ENCODE data around the gene PROK1. TPM values are rescaled to one million over a fixed set of nuclear protein-coding genes. Genes with fewer than 3 reads are reported as not detected.

The PROK1 gene
- total RNA-seq, 6 donors from 2014 or later, result 0.33 TPM; not detected in 5

GRCh38 chr1:110488867-110489266 lies 37.9 kb downstream of the PROK1 start:
- no peaks in the 10 kb centered on the region for H3K36me3 ChIP-seq
- ATAC-seq (ENCODE audit: low FRiP score in 2 of 2), result no peak
- H3K4me1 ChIP-seq, result no peaks in the 10 kb centered on the region
- H3K9me3 ChIP-seq, result no peaks in the 10 kb centered on the region
- H3K27me3 ChIP-seq, result no peaks in the 10 kb centered on the region
- no peak for DNase-seq
- 53 to 63% methylated on average over 3 of the region's 3 CpGs for WGBS, 2 donors
- no peak overlapping the region for H3K4me3 ChIP-seq
- no peak for TF ChIP-seq EP300 (IDR thresholded peaks at IDR 0.05)
- TF ChIP-seq POLR2A (IDR thresholded peaks at IDR 0.05), result no peak
- no peak for TF ChIP-seq POLR2AphosphoS5 (IDR thresholded peaks at IDR 0.05)
- TF ChIP-seq, protein P1, sequence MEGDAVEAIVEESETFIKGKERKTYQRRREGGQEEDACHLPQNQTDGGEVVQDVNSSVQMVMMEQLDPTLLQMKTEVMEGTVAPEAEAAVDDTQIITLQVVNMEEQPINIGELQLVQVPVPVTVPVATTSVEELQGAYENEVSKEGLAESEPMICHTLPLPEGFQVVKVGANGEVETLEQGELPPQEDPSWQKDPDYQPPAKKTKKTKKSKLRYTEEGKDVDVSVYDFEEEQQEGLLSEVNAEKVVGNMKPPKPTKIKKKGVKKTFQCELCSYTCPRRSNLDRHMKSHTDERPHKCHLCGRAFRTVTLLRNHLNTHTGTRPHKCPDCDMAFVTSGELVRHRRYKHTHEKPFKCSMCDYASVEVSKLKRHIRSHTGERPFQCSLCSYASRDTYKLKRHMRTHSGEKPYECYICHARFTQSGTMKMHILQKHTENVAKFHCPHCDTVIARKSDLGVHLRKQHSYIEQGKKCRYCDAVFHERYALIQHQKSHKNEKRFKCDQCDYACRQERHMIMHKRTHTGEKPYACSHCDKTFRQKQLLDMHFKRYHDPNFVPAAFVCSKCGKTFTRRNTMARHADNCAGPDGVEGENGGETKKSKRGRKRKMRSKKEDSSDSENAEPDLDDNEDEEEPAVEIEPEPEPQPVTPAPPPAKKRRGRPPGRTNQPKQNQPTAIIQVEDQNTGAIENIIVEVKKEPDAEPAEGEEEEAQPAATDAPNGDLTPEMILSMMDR (IDR thresholded peaks at IDR 0.05), result no peak
- H3K27ac ChIP-seq, result no peak overlapping the region

GRCh38 chr1:110489406-110489805 lies 38.5 kb downstream of the PROK1 start:
- H3K36me3 ChIP-seq, result no peaks in the 10 kb centered on the region
- TF ChIP-seq EP300 (IDR thresholded peaks at IDR 0.05) (no peak), POLR2A (IDR thresholded peaks at IDR 0.05) (no peak), POLR2AphosphoS5 (IDR thresholded peaks at IDR 0.05) (no peak)
- TF ChIP-seq, protein P1 (IDR thresholded peaks at IDR 0.05), result no peak
- whole genome bisulfite sequencing, 2 donors, result 83 to 92% methylated on average over 3 to 15 of the region's 15 CpGs
- no peak overlapping the region for H3K27ac ChIP-seq
- DNase-seq, result no peak
- no peak for ATAC-seq (ENCODE audit: low FRiP score in 2 of 2)
- no peaks in the 10 kb centered on the region for H3K27me3 ChIP-seq
- H3K4me3 ChIP-seq, result no peak overlapping the region
- H3K9me3 ChIP-seq, result no peaks in the 10 kb centered on the region
- no peaks in the 10 kb centered on the region for H3K4me1 ChIP-seq

GRCh38 chr1:110489973-110490542 lies 39.1 kb downstream of the PROK1 start:
- no peaks in the 10 kb centered on the region for H3K27me3 ChIP-seq
- H3K4me1 ChIP-seq, result no peaks in the 10 kb centered on the region
- TF ChIP-seq, protein P1 (IDR thresholded peaks at IDR 0.05), result no peak
- TF ChIP-seq POLR2A (IDR thresholded peaks at IDR 0.05) (no peak), EP300 (IDR thresholded peaks at IDR 0.05) (no peak), POLR2AphosphoS5 (IDR thresholded peaks at IDR 0.05) (no peak)
- ATAC-seq (ENCODE audit: low FRiP score in 2 of 2) (no peak), DNase-seq (no peak)
- 76 to 81% methylated on average over 12 to 14 of the region's 14 CpGs for WGBS, 2 donors
- H3K36me3 ChIP-seq, result no peaks in the 10 kb centered on the region
- no peak overlapping the region for H3K27ac ChIP-seq
- no peaks in the 10 kb centered on the region for H3K9me3 ChIP-seq
- H3K4me3 ChIP-seq, result no peak overlapping the region

DNA sequence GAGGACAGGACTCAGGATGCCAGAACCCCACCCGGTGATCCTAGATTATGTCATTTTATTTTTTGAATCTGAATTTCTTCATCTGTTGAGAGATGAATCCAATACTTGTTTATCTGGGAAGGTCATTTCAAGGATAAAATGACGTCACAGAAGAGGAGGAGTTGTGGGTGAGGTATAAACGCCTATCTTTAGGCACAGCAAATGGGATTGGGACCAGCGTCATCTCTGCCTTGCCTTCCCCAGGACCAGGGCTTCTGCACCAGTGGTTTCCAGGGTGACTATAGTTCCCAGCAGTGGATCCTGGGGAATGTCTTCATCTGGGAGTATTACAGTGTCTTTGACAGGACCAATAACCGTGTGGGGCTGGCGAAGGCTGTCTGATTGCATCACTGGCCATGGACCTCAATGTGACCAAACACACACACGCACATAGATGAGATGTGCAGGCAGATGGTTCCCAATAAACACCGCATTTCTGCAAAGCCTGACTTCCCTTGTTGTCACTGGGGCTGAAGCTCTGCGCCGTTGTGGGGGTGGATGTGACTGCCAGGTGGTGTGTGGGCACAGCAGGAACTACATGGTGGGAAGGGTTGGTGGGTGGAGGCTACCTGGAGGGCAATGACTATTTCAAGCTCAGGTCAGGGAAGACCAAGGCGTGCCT lies 40.0 kb downstream of the PROK1 start:
- no peaks in the 10 kb centered on the region for H3K27me3 ChIP-seq
- H3K4me3 ChIP-seq, result no peak overlapping the region
- H3K4me1 ChIP-seq, result no peaks in the 10 kb centered on the region
- H3K36me3 ChIP-seq, result no peaks in the 10 kb centered on the region
- ATAC-seq (ENCODE audit: low FRiP score in 2 of 2), result peak in 1 of 2 donors; percentile 33
- no peak overlapping the region for H3K27ac ChIP-seq
- WGBS, 2 donors, result 69 to 78% methylated on average over 11 of the region's 11 CpGs
- DNase-seq, result no peak
- TF ChIP-seq POLR2A (IDR thresholded peaks at IDR 0.05), result no peak
- TF ChIP-seq, protein P1 (IDR thresholded peaks at IDR 0.05), result no peak
- no peak for TF ChIP-seq POLR2AphosphoS5 (IDR thresholded peaks at IDR 0.05)
- no peak for TF ChIP-seq EP300 (IDR thresholded peaks at IDR 0.05)
- no peaks in the 10 kb centered on the region for H3K9me3 ChIP-seq

GRCh38 chr1:110492573-110492972 lies 41.6 kb downstream of the PROK1 start:
- WGBS, 2 donors, result 83% methylated on average over 4 to 7 of the region's 7 CpGs
- ATAC-seq (ENCODE audit: low FRiP score in 2 of 2) (no peak), DNase-seq (no peak)
- no peaks in the 10 kb centered on the region for H3K27me3 ChIP-seq
- H3K9me3 ChIP-seq, result no peaks in the 10 kb centered on the region
- no peaks in the 10 kb centered on the region for H3K36me3 ChIP-seq
- H3K4me3 ChIP-seq, result no peak overlapping the region
- TF ChIP-seq POLR2AphosphoS5 (IDR thresholded peaks at IDR 0.05) (no peak), POLR2A (IDR thresholded peaks at IDR 0.05) (no peak), EP300 (IDR thresholded peaks at IDR 0.05) (no peak)
- TF ChIP-seq, protein P1 (IDR thresholded peaks at IDR 0.05), result no peak
- no peak overlapping the region for H3K27ac ChIP-seq
- H3K4me1 ChIP-seq, result no peaks in the 10 kb centered on the region
